C4-2B (cell line): Measurements from ENCODE around the gene SLC28A1.

Experiments used
- ZFX ChIP-seq: fragments of 450-650 bp; IDR thresholded peaks from 2 replicates; pipeline ENCODE4 v1.6.1; 2017
- TF ChIP-seq, protein P1 (sequence below): fragments of 450-650 bp; conservative IDR thresholded peaks from 2 replicates; pipeline ENCODE4 v1.5.1; 2017; ENCODE audit warnings: mild to moderate bottlenecking

- TF ChIP-seq, protein P1, sequence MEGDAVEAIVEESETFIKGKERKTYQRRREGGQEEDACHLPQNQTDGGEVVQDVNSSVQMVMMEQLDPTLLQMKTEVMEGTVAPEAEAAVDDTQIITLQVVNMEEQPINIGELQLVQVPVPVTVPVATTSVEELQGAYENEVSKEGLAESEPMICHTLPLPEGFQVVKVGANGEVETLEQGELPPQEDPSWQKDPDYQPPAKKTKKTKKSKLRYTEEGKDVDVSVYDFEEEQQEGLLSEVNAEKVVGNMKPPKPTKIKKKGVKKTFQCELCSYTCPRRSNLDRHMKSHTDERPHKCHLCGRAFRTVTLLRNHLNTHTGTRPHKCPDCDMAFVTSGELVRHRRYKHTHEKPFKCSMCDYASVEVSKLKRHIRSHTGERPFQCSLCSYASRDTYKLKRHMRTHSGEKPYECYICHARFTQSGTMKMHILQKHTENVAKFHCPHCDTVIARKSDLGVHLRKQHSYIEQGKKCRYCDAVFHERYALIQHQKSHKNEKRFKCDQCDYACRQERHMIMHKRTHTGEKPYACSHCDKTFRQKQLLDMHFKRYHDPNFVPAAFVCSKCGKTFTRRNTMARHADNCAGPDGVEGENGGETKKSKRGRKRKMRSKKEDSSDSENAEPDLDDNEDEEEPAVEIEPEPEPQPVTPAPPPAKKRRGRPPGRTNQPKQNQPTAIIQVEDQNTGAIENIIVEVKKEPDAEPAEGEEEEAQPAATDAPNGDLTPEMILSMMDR = peak; percentile 54
- no peak for TF ChIP-seq ZFX
Observed at GRCh38 chr15:84934942-84935729, 50.7 kb downstream of the SLC28A1 start.
